Hematopoietic multipotent progenitor cell treated with erythropoietin and hydrocortisone succinate and interleukin-3 and kit ligand, for 8 days (in vitro differentiated cells): Measurements from ENCODE around the gene AIFM2.
"Not testable (repeated sequence)": the region's sequence is repeated elsewhere in the genome, so short reads cannot be mapped to it uniquely, and the experiment has no call there.

Experiments used
- DNase-seq: peaks from one replicate; pipeline ENCODE4 v3.0.0-alpha.2; 2015

AIFM2 gene

GRCh38 chr10:70090013-70090412 lies 42.6 kb downstream of the AIFM2 start:
- DNase-seq: no peak

GRCh38 chr10:70088308-70088698 lies 44.3 kb downstream of the AIFM2 start:
- no peak for DNase-seq

- DNase-seq: no peak
Observed at GRCh38 chr10:70087616-70088307, 44.9 kb downstream of the AIFM2 start.

GRCh38 chr10:70085975-70086613 lies 46.5 kb downstream of the AIFM2 start:
- no peak for DNase-seq

- no peak for DNase-seq
Observed at GRCh38 chr10:70084189-70084588, 48.4 kb downstream of the AIFM2 start.

- not testable (repeated sequence) for DNase-seq
Observed at GRCh38 chr10:70080789-70081188, 51.8 kb downstream of the AIFM2 start.

- no peak for DNase-seq
Observed at GRCh38 chr10:70078937-70079336, 53.7 kb downstream of the AIFM2 start.

GRCh38 chr10:70078329-70078728 lies 54.3 kb downstream of the AIFM2 start:
- no peak for DNase-seq

- DNase-seq: no peak
Observed at GRCh38 chr10:70074971-70075370, 57.7 kb downstream of the AIFM2 start.

GRCh38 chr10:70074165-70074564 lies 58.5 kb downstream of the AIFM2 start:
- DNase-seq: no peak

GRCh38 chr10:70070834-70071233 lies 61.8 kb downstream of the AIFM2 start:
- DNase-seq: no peak

GRCh38 chr10:70069346-70069745 lies 63.3 kb downstream of the AIFM2 start:
- DNase-seq: no peak

GRCh38 chr10:70068925-70069324 lies 63.7 kb downstream of the AIFM2 start:
- no peak for DNase-seq

GRCh38 chr10:70067586-70067985 lies 65.0 kb downstream of the AIFM2 start:
- no peak for DNase-seq

- no peak for DNase-seq
Observed at GRCh38 chr10:70066190-70066589, 66.4 kb downstream of the AIFM2 start.

GRCh38 chr10:70064486-70064885 lies 68.1 kb downstream of the AIFM2 start:
- no peak for DNase-seq

- DNase-seq: no peak
Observed at GRCh38 chr10:70063418-70064098, 69.1 kb downstream of the AIFM2 start.
